T47D (cell line): ENCODE measurements around the gene RABGAP1.

Source experiments
- DNase-seq, 2 experiments: peaks; one replicate each; pipeline versions ENCODE4 v3.0.0 to v3.0.0-alpha.2; 2011 to 2012; ENCODE audit warnings: low read depth in 1 of 2, low spot score in 1 of 2
- JUND ChIP-seq: IDR thresholded peaks from 2 replicates; pipeline ENCODE4 v1.6.1; 2012; ENCODE audit warnings: low read depth
- in situ Hi-C: cut with HindIII; loops from 2 replicates; pipeline ENCODE4 v1.10.0; 2016; ENCODE audit warnings: low sequenced_read_pairs, low pct_unique_long_range_greater_than_20kb

Gene RABGAP1

DNA sequence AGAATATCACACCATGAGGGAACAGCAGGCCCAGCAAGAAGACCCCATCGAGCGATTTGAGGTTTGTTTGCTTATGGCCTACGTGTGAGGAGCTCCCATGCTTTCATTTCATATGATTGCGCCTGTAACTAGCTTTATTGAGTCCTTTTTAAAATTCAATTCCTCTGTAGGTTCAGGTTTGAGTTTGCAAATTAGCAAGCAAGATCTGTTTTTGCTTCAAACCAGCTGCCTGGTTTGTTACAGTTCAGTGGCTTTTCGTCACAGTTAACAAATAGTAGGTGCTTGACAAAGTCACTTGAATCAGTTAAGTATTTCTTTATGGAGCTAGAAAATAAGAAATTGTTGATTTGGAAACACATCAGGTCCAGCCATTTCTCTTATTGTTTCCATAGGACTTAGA is 149.0 kb downstream of the RABGAP1 start:
- no peak for TF ChIP-seq JUND
- no peak for DNase-seq
- in situ Hi-C loops, result no loop called here

DNA sequence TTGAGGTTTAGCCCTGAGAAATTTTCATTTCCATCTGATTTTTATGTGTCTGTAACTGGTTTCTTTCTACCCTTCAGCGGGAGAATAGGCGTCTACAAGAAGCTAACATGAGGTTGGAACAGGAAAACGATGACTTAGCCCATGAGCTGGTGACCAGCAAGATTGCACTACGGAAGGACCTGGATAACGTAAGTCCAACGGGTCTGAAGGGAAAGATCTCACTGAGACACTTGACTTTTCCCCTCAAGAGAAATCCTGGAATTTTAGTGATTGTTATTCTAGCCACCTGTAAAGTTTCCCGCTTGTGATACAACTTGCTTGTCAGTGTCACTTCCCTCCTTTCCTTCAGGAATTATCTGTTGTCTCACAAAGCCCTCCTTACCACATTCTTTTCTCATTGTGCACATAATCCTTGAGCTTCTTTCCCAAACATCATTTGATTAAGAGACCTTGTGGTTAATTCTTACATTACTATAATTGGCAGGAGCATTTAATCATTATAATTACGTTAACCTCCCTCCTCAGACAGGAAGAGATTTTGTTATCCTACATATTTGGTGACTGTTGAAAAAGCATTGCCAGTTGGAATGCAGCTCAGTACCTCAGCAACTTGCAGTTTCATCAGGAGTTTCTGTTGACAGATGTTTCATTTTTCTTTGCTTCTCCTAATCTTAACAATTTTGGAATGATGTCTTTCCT is 149.5 kb downstream of the RABGAP1 start:
- DNase-seq, result no peak
- in situ Hi-C loops, result no loop called here

DNA sequence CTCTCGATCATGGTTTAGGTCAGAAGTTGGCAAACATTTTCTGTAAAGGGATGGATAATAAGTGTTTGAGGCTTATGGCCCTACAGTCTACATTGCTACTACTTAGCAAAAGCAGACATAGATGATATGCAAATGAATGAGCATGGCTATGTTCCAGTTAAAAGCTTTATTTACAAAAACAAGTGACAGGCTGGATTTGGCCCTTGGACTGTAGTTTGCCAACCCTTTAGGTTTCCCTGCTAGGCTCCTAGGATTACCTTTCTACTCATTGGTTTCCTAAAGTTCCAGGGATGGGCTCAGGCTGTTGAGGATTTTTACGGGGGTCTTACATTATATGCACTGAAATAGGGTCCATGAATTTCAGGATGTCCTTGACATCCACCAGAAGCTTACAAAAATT is 150.1 kb downstream of the RABGAP1 start:
- in situ Hi-C loops, result no loop called here

More for the DNA sequence above, 149.5 kb downstream of the RABGAP1 start:
- TF ChIP-seq JUND, result no peak

DNA sequence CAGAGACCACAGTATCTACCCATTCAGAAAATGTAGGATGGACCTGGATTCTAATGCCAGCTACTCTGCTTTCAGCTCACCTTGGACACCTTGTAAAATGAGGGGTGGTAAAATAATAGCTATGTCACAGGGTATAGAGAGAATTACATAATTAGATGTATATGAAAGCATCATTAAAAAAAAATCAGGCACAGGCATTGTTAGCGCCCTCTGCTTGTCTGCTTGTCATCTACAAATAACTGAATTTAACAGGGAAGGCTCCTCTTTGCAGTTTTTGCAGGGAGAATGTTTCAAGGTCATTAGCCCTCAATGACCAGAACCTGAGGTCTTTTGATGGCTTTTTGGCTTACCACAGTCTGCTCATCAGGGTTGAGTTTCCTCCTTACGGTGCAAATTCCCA is 150.6 kb downstream of the RABGAP1 start:
- in situ Hi-C loops, result no loop called here
- no peak for TF ChIP-seq JUND
- no peak for DNase-seq

More for the DNA sequence above, 150.1 kb downstream of the RABGAP1 start:
- no peak for TF ChIP-seq JUND
- no peak for DNase-seq

DNA sequence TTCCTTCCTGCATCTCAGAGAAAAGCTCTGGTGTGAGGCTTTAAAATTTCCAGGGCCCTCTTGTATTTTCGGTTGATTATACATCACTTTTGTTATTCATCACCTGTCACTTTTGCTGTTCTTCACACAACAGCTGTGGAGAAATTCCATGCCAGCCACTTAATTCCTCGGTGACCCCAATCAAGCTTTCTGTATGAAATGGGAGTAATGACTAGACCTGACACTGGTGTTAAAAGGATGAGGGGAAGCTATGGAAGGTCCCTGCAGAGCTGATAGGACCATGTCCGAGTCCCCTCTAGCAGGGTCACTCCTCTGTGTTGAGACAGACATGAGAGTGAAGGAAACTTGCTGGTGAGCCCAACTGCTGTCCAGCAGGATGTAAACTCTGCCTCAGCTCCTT is 152.3 kb downstream of the RABGAP1 start:
- DNase-seq, result no peak
- no peak for TF ChIP-seq JUND
- in situ Hi-C loops, result no loop called here

DNA sequence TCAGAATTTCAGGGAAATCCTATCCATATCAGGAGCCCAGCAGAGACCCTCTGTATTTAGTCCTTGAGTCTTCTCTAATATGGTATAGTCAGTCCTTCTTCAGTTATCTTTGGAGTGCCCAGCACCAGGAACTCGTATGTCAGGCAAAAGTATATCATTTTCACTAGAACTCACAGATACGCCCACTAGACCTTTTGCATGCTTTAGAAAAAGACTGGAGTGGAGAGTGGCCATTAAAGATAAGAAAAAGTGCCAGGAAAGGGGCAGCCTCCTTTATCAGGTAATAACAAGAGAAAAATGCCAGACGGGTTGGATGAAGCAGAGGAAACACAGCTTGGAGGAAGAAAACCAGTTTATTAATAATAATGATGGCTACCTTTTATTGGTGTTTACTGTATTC is 156.2 kb downstream of the RABGAP1 start:
- TF ChIP-seq JUND, result no peak
- DNase-seq, result no peak
- in situ Hi-C loops, result no loop called here

DNA sequence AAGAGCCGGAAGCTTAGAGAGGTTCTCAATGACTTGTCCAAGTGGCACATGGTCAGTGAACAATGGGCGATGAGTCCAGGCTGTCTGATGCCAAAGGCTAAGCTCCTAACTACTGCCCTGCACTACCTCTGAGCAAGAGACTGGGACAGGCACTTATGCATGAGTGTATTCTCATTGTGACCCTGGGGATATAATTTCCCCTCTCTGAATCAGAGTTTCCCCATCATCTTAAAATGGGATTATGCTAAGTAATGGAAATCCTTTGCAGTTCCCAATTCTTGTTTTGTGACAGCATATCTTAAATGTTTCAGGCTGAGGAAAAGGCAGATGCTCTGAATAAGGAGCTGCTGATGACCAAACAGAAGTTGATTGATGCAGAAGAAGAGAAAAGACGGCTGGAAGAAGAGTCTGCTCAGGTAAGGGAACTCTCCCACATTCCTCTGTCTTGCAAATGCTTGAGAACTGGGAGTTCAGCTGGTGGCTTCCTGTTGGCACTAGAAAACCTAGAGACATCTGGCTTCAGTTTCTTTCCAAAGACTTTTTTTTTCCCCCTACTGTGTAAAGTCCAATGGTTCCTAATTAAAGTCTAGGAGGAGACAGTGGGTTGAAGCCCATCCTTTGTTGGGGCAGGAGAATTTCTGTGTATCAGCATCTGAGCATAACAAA is 156.7 kb downstream of the RABGAP1 start:
- in situ Hi-C loops, result no loop called here
- no peak for DNase-seq
- TF ChIP-seq JUND, result no peak

DNA sequence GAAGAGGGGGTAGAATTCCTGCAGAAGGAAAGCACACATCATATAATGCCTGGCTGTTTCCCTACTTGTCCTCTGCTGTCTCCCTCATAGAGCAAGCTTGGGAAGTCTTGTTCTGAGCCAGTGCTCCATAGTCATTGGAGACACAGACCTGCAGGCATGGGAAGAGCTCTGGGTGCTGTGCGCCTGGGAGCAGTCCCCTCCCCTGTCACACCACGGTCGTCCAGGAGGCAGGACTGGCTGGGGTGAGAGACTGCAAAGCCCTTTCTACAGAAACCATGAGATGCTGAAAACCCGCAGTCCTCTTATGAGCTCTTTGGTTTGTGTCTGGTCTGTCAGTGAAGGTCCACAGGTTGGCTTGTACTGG is 157.3 kb downstream of the RABGAP1 start:
- in situ Hi-C loops, result no loop called here
- TF ChIP-seq JUND, result no peak
- no peak for DNase-seq

DNA sequence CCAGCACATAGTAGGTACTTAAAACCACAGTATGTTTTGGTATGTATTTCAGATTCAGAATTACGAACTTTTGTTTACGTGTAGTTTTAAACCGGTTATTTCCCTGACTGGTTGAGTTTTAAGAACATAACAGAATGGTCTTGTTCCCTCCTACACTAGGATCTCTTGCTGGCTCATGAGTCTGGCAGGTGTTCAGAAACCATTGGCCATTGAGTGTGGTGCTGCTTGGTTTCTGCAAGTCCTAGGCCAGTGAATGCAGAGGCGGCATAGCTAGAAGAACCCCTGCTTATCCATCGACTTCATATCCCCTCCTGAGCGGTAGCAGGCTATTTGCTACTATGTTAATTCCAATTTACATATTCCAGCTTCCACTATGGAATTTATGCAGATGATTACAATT is 158.2 kb downstream of the RABGAP1 start:
- in situ Hi-C loops, result no loop called here
- TF ChIP-seq JUND, result no peak
- DNase-seq, result no peak

DNA sequence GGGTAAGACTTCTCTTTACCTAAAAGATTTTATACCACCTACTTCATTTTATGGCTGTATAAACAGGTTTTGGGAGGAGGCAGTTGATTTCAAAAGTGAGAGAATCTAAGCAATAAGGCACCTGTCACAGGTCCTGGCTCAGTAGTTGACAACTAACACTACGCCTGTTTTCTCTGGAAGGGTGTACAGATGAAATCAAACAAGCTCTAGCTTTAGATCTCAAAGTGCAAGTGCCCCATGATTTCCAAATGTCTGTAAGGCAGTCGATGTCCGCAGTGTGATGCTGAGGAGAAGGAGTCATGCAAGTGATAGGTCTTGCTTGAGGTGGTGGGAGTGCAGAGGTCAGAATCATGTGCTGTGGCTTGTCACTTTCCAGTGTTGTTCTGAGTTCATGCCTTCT is 158.7 kb downstream of the RABGAP1 start:
- DNase-seq, result no peak
- in situ Hi-C loops, result no loop called here
- TF ChIP-seq JUND, result no peak

DNA sequence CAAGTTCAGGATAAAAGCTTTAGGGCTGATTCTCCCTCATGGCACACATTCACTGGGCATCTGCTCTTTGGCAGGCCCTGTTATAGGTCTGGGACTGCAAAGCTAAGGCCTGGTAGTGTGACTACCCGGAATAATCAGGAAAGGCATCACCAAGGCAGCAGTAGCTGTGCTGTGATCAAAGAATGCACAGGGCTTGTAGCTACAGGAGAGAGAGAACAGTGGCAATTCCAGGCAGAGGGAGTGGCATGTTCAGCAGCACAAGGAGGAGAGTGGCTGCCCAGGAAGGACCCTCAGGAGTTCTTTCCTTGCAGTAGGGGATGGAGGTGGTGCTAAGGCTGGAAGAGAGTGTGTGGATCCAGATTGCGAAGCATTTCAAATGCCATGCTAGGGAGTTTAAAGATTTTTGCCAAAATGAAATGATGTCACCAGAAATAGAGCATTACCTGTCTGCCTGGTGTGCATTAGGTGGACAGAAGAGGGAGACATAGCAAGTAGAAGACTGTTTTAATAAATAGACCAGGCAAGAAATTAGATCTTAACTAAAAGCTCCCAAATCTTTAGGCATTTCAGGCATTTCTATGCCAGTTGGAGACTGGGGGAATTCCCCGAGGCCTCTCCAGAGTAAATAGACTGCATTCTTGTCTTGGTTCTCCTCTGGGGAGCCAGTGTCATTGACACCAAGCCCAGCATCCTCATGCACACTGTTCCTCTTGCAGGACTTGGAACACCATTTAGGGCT is 161.7 kb downstream of the RABGAP1 start:
- in situ Hi-C loops, result no loop called here
- peak in 1 of 2 experiments; percentile 48 for DNase-seq
- no peak for TF ChIP-seq JUND

DNA sequence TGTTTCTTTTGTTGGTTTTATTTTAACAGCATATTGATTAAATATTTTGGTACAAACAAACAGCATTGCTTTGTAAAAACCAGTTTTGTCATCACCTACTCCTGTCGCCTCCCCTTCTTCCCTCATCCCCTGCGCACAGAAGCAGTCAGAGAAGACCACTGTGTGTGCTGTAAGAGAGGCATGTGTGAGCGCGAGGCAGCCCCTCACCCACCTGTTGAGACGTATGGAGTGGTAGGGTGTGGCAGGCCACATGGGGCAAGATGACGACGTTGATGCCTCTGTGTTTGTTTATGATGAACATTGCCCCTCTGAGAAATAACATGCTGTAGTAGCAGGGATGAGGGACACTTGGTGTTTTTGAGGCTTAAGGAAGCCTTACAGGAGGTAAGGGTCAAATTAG is 164.0 kb downstream of the RABGAP1 start:
- in situ Hi-C loops, result no loop called here
- TF ChIP-seq JUND, result no peak
- DNase-seq, result no peak

DNA sequence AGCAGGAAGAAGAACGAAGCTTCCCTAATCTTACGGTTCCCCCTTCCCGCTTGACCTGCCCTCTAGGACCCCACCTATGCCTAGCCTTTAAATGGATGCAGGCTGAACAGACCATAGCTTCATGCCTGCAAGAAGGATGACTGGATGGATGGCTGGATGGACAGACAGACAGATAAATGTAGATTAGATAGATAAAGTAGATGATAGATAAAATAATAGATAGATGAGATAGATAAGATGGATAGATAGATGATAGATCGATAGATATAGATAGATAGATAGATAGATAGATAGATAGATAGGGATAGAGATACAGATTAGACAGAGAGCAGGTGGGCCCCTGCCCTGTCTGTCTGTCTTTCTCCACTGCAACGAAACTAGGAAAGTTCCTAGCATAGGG is 164.7 kb downstream of the RABGAP1 start:
- in situ Hi-C loops, result no loop called here
- no peak for DNase-seq
- TF ChIP-seq JUND, result no peak
